GM12891 (cell line): ENCODE measurements around the gene ABCD4. TPM values are rescaled to one million over a fixed set of nuclear protein-coding genes. Genes with fewer than 3 reads are reported as not detected.

Source experiments
- DNase-seq: peaks from one replicate; pipeline ENCODE4 v3.0.0; 2011; ENCODE audit warnings: low spot score; ENCODE audit not compliant: insufficient read length
- FAIRE-seq: peaks from 2 replicates; lab custom pipeline; 2011; peaks lifted over from hg19 to GRCh38; lab: Jason Lieb, UNC
- PAX5 ChIP-seq: IDR thresholded peaks from 2 replicates; pipeline ENCODE4 v1.6.1; 2011; ENCODE audit warnings: low read length, moderate library complexity, mild to moderate bottlenecking; ENCODE audit not compliant: insufficient read depth, severe bottlenecking
- POLR2A ChIP-seq: IDR thresholded peaks from 2 replicates; pipeline ENCODE4 v1.6.1; 2011; ENCODE audit warnings: low read depth, low read length, control low read depth
- POLR2AphosphoS5 ChIP-seq: IDR thresholded peaks from 2 replicates; pipeline ENCODE4 v1.6.1; 2011; ENCODE audit warnings: low read depth, low read length, control low read depth
- POU2F2 ChIP-seq: IDR thresholded peaks from 2 replicates; pipeline ENCODE4 v1.6.1; 2011; ENCODE audit warnings: low read depth, mild to moderate bottlenecking, control low read depth, low read length, moderate library complexity
- SPI1 ChIP-seq: IDR thresholded peaks from 2 replicates; pipeline ENCODE4 v1.6.1; 2011; ENCODE audit warnings: low read depth, low read length, control low read depth
- TAF1 ChIP-seq: IDR thresholded peaks from 2 replicates; pipeline ENCODE4 v1.6.1; 2011; ENCODE audit warnings: low read depth, low read length, control low read depth
- polyA plus RNA-seq: library from polyadenylated mRNA; unstranded; fragments of >200 nt; gene quantifications from one replicate; pipeline ENCODE4 v1.2.1, GENCODE V29; 2012; ENCODE audit warnings: low read depth, missing spikeins, inconsistent platforms; ENCODE audit not compliant: missing spikeins

Gene ABCD4
- 16.7 TPM for polyA plus RNA-seq

- TF ChIP-seq PAX5 (no peak), TAF1 (peak; percentile 84), POLR2A (peak; percentile 80), POU2F2 (0 out of 2 replicates have a peak, but pooled peaks have one; percentile 8), SPI1 (peak; percentile 62), POLR2AphosphoS5 (peak; percentile 71; the same call in 1 of the 2 replicates)
- FAIRE-seq (peak; percentile 62), DNase-seq (peak; percentile 76)
Observed at GRCh38 chr14:74302634-74303569, at the start of gene ABCD4. Gene ABCD4, minus strand, starts transcription at chr14:74302934. Its CDS starts 22 bp downstream, at chr14:74302912.

GRCh38 chr14:74350928-74351323 is 48.2 kb upstream of the ABCD4 start:
- no peak for FAIRE-seq
- DNase-seq, result no peak
- no peak for TF ChIP-seq POLR2A
- TF ChIP-seq POU2F2, result no peak
- no peak for TF ChIP-seq POLR2AphosphoS5
- no peak for TF ChIP-seq TAF1
- no peak for TF ChIP-seq SPI1
- TF ChIP-seq PAX5, result no peak

GRCh38 chr14:74350211-74350927 is 47.6 kb upstream of the ABCD4 start:
- FAIRE-seq, result no peak
- TF ChIP-seq POLR2AphosphoS5, result no peak
- TF ChIP-seq POU2F2, result no peak
- no peak for TF ChIP-seq PAX5
- DNase-seq, result no peak

- FAIRE-seq (no peak), DNase-seq (no peak)
- TF ChIP-seq TAF1 (no peak), POU2F2 (no peak), PAX5 (no peak), POLR2AphosphoS5 (no peak), POLR2A (no peak), SPI1 (no peak)
Observed at GRCh38 chr14:74349757-74350156, 47.0 kb upstream of the ABCD4 start.

GRCh38 chr14:74348735-74349463 is 46.2 kb upstream of the ABCD4 start:
- DNase-seq (no peak), FAIRE-seq (no peak)
- TF ChIP-seq PAX5, result no peak
- TF ChIP-seq SPI1, result no peak
- no peak for TF ChIP-seq POU2F2
- no peak for TF ChIP-seq TAF1
- TF ChIP-seq POLR2A, result no peak
- no peak for TF ChIP-seq POLR2AphosphoS5

- DNase-seq (no peak), FAIRE-seq (no peak)
- TF ChIP-seq POU2F2, result no peak
- TF ChIP-seq TAF1, result no peak
- no peak for TF ChIP-seq POLR2AphosphoS5
- TF ChIP-seq POLR2A, result no peak
- TF ChIP-seq PAX5, result no peak
- TF ChIP-seq SPI1, result no peak
Observed at GRCh38 chr14:74348241-74348734, 45.6 kb upstream of the ABCD4 start, which contains the start of gene VRTN. Gene VRTN, plus strand, starts transcription at chr14:74348471. Its CDS starts 8,313 bp downstream, at chr14:74356784.

- TF ChIP-seq SPI1 (no peak), PAX5 (no peak), POLR2AphosphoS5 (no peak), TAF1 (no peak), POLR2A (no peak), POU2F2 (no peak)
- DNase-seq, result no peak
- no peak for FAIRE-seq
Observed at GRCh38 chr14:74347795-74348100, 45.0 kb upstream of the ABCD4 start.

- TF ChIP-seq SPI1 (no peak), PAX5 (no peak), POU2F2 (no peak), POLR2AphosphoS5 (no peak), TAF1 (no peak), POLR2A (no peak)
- DNase-seq (no peak), FAIRE-seq (no peak)
Observed at GRCh38 chr14:74347097-74347794, 44.5 kb upstream of the ABCD4 start.

- TF ChIP-seq TAF1 (no peak), POU2F2 (no peak), POLR2AphosphoS5 (no peak), SPI1 (no peak), PAX5 (no peak), POLR2A (no peak)
- no peak for FAIRE-seq
Observed at GRCh38 chr14:74346341-74346740, 43.6 kb upstream of the ABCD4 start.

More at GRCh38 chr14:74346341-74346740, 43.6 kb upstream of the ABCD4 start:
- DNase-seq, result no peak
